ENCODE results near the gene ROCK2. TPM values are rescaled to one million over a fixed set of nuclear protein-coding genes. Genes with fewer than 3 reads are reported as not detected.

Gene ROCK2
- total and polyA plus RNA-seq, 9 donors, result 27.6 to 47.9 (median 40.8) TPM

- no peak for DNase-seq
- Histone ChIP-seq H3K9me3 (replicated peaks; ENCODE audit: control insufficient read depth, low read depth, low read length) (no peaks in the 10 kb centered on the region), H3K36me3 (ENCODE audit: control insufficient read depth, insufficient read depth, low read length) (no peaks in the 10 kb centered on the region), H3K27me3 (ENCODE audit: control insufficient read depth, insufficient read depth, low read length) (no peaks in the 10 kb centered on the region), H3K4me1 (ENCODE audit: control insufficient read depth, insufficient read depth, low read length) (peaks cover 34% of the 10 kb centered on the region), H3K4me3 (ENCODE audit: low read length) (no peak overlapping the region), H3K27ac (ENCODE audit: low read length) (no peak overlapping the region)
- WGBS (ENCODE audit: insufficient coverage), result no CpG with 5 or more reads among the region's 1 CpG
Measured at GRCh38 chr2:11367170-11367730, 22.8 kb upstream of the ROCK2 start.

- Histone ChIP-seq H3K27me3 (ENCODE audit: control insufficient read depth, insufficient read depth, low read length) (no peaks in the 10 kb centered on the region), H3K36me3 (ENCODE audit: control insufficient read depth, insufficient read depth, low read length) (no peaks in the 10 kb centered on the region), H3K27ac (ENCODE audit: low read length) (no peak overlapping the region), H3K4me1 (ENCODE audit: control insufficient read depth, insufficient read depth, low read length) (peaks cover 25% of the 10 kb centered on the region), H3K4me3 (ENCODE audit: low read length) (no peak overlapping the region), H3K9me3 (replicated peaks; ENCODE audit: control insufficient read depth, low read depth, low read length) (no peaks in the 10 kb centered on the region)
- no CpG with 5 or more reads among the region's 5 CpGs for WGBS (ENCODE audit: insufficient coverage)
- DNase-seq, result no peak
Measured at GRCh38 chr2:11366326-11366741, 21.9 kb upstream of the ROCK2 start.

GRCh38 chr2:11365096-11365879 lies 20.9 kb upstream of the ROCK2 start:
- Histone ChIP-seq H3K4me3 (ENCODE audit: low read length) (no peak overlapping the region), H3K36me3 (ENCODE audit: control insufficient read depth, insufficient read depth, low read length) (no peaks in the 10 kb centered on the region), H3K9me3 (replicated peaks; ENCODE audit: control insufficient read depth, low read depth, low read length) (no peaks in the 10 kb centered on the region), H3K27me3 (ENCODE audit: control insufficient read depth, insufficient read depth, low read length) (no peaks in the 10 kb centered on the region), H3K4me1 (ENCODE audit: control insufficient read depth, insufficient read depth, low read length) (peaks cover 16% of the 10 kb centered on the region), H3K27ac (ENCODE audit: low read length) (no peak overlapping the region)
- no peak for DNase-seq
- 38% methylated on average over 7 of the region's 7 CpGs for WGBS (ENCODE audit: insufficient coverage)

GRCh38 chr2:11364565-11364887 lies 20.1 kb upstream of the ROCK2 start:
- no peak for DNase-seq
- Histone ChIP-seq H3K4me3 (ENCODE audit: low read length) (no peak overlapping the region), H3K36me3 (ENCODE audit: control insufficient read depth, insufficient read depth, low read length) (no peaks in the 10 kb centered on the region), H3K27ac (ENCODE audit: low read length) (no peak overlapping the region), H3K4me1 (ENCODE audit: control insufficient read depth, insufficient read depth, low read length) (peaks cover 16% of the 10 kb centered on the region), H3K27me3 (ENCODE audit: control insufficient read depth, insufficient read depth, low read length) (no peaks in the 10 kb centered on the region), H3K9me3 (replicated peaks; ENCODE audit: control insufficient read depth, low read depth, low read length) (no peaks in the 10 kb centered on the region)
- WGBS (ENCODE audit: insufficient coverage), result 87% methylated on average over 4 of the region's 7 CpGs

GRCh38 chr2:11363868-11364564 lies 19.6 kb upstream of the ROCK2 start:
- peaks cover 16% of the 10 kb centered on the region for H3K4me1 ChIP-seq (ENCODE audit: control insufficient read depth, insufficient read depth, low read length)
- H3K27ac ChIP-seq (ENCODE audit: low read length), result no peak overlapping the region
- no peaks in the 10 kb centered on the region for H3K27me3 ChIP-seq (ENCODE audit: control insufficient read depth, insufficient read depth, low read length)
- DNase-seq, result no peak
- no peaks in the 10 kb centered on the region for H3K9me3 ChIP-seq (replicated peaks; ENCODE audit: control insufficient read depth, low read depth, low read length)
- 81% methylated on average over 8 of the region's 10 CpGs for WGBS (ENCODE audit: insufficient coverage)
- H3K4me3 ChIP-seq (ENCODE audit: low read length), result no peak overlapping the region
- H3K36me3 ChIP-seq (ENCODE audit: control insufficient read depth, insufficient read depth, low read length), result no peaks in the 10 kb centered on the region

GRCh38 chr2:11359865-11360264 lies 15.4 kb upstream of the ROCK2 start:
- H3K4me1 ChIP-seq (ENCODE audit: control insufficient read depth, insufficient read depth, low read length), result peaks cover 20% of the 10 kb centered on the region
- no peaks in the 10 kb centered on the region for H3K9me3 ChIP-seq (replicated peaks; ENCODE audit: control insufficient read depth, low read depth, low read length)
- H3K27ac ChIP-seq (ENCODE audit: low read length), result no peak overlapping the region
- DNase-seq, result no peak
- H3K4me3 ChIP-seq (ENCODE audit: low read length), result no peak overlapping the region
- WGBS (ENCODE audit: insufficient coverage), result 79% methylated on average over 4 of the region's 8 CpGs
- no peaks in the 10 kb centered on the region for H3K27me3 ChIP-seq (ENCODE audit: control insufficient read depth, insufficient read depth, low read length)
- no peaks in the 10 kb centered on the region for H3K36me3 ChIP-seq (ENCODE audit: control insufficient read depth, insufficient read depth, low read length)

GRCh38 chr2:11357428-11357972 lies 13.1 kb upstream of the ROCK2 start:
- DNase-seq, result peak; percentile 75
- no peak overlapping the region for H3K4me3 ChIP-seq (ENCODE audit: low read length)
- no peaks in the 10 kb centered on the region for H3K36me3 ChIP-seq (ENCODE audit: control insufficient read depth, insufficient read depth, low read length)
- 28% methylated on average over 6 of the region's 7 CpGs for WGBS (ENCODE audit: insufficient coverage)
- H3K9me3 ChIP-seq (replicated peaks; ENCODE audit: control insufficient read depth, low read depth, low read length), result no peaks in the 10 kb centered on the region
- no peaks in the 10 kb centered on the region for H3K27me3 ChIP-seq (ENCODE audit: control insufficient read depth, insufficient read depth, low read length)
- H3K27ac ChIP-seq (ENCODE audit: low read length), result peak overlapping the region; percentile 62
- peaks cover 20% of the 10 kb centered on the region for H3K4me1 ChIP-seq (ENCODE audit: control insufficient read depth, insufficient read depth, low read length)

- Histone ChIP-seq H3K4me1 (ENCODE audit: control insufficient read depth, insufficient read depth, low read length) (peaks cover 20% of the 10 kb centered on the region), H3K4me3 (ENCODE audit: low read length) (no peak overlapping the region), H3K36me3 (ENCODE audit: control insufficient read depth, insufficient read depth, low read length) (no peaks in the 10 kb centered on the region), H3K27ac (ENCODE audit: low read length) (peak overlapping the region; percentile 76), H3K9me3 (replicated peaks; ENCODE audit: control insufficient read depth, low read depth, low read length) (no peaks in the 10 kb centered on the region), H3K27me3 (ENCODE audit: control insufficient read depth, insufficient read depth, low read length) (no peaks in the 10 kb centered on the region)
- WGBS (ENCODE audit: insufficient coverage), result 94% methylated on average over 2 of the region's 4 CpGs
- peak; percentile 17 for DNase-seq
Measured at GRCh38 chr2:11356764-11357163, 12.3 kb upstream of the ROCK2 start.

GRCh38 chr2:11355194-11356053 lies 11.0 kb upstream of the ROCK2 start:
- Histone ChIP-seq H3K4me1 (ENCODE audit: control insufficient read depth, insufficient read depth, low read length) (peaks cover 20% of the 10 kb centered on the region), H3K27ac (ENCODE audit: low read length) (no peak overlapping the region), H3K4me3 (ENCODE audit: low read length) (no peak overlapping the region), H3K27me3 (ENCODE audit: control insufficient read depth, insufficient read depth, low read length) (no peaks in the 10 kb centered on the region), H3K9me3 (replicated peaks; ENCODE audit: control insufficient read depth, low read depth, low read length) (no peaks in the 10 kb centered on the region), H3K36me3 (ENCODE audit: control insufficient read depth, insufficient read depth, low read length) (no peaks in the 10 kb centered on the region)
- DNase-seq, result no peak
- 60% methylated on average over 6 of the region's 11 CpGs for WGBS (ENCODE audit: insufficient coverage)
